IMR-90 (cell line): ENCODE results near the gene KIF25. TPM values are rescaled to one million over a fixed set of nuclear protein-coding genes. Genes with fewer than 3 reads are reported as not detected.

Experiments
- ATAC-seq: fragments of 200-7000 bp; cut with Tn5 transposase; 2 replicates; pipeline ENCODE4 v1.9.1; 2020; ENCODE audit warnings: low read depth, mild to moderate bottlenecking, moderate library complexity
- BruUV-seq: library from RNA; stranded (reverse); fragments of 400-500 nt; replicated peaks from 2 replicates; lab custom pipeline; 2021; lab: Mats Ljungman, UMichigan
- CTCF ChIA-PET: fragments of 300-600 bp; formaldehyde crosslinking; extraction: SDS; loops from one replicate; lab custom pipeline; 2021; ENCODE audit warnings: antibody characterized with exemption; lab: Yijun Ruan, JAX
- POLR2A ChIA-PET: fragments of 300-600 bp; sonication (Branson Sonifier 250); formaldehyde crosslinking; loops from one replicate; lab custom pipeline; 2022; ENCODE audit warnings: antibody characterized with exemption; ENCODE audit not compliant: unreplicated experiment; lab: Charles Lee
- DNase-seq: peaks from one replicate; pipeline ENCODE4 v3.0.0; 2013
- H2AFZ ChIP-seq: replicated peaks from 2 replicates; pipeline ENCODE3; 2013; ENCODE audit warnings: low read length, mild to moderate bottlenecking; ENCODE audit not compliant: poor library complexity
- H2AK5ac ChIP-seq: 2 replicates; pipeline ENCODE4 v1.6.1; 2013; ENCODE audit warnings: low read depth, low read length, inconsistent platforms
- H2AK9ac ChIP-seq: replicated peaks from 2 replicates; pipeline ENCODE3; 2013; ENCODE audit warnings: mild to moderate bottlenecking, low read depth, low read length, moderate library complexity; ENCODE audit not compliant: poor library complexity
- H2BK120ac ChIP-seq: 2 replicates; pipeline ENCODE4 v1.6.1; 2013; ENCODE audit warnings: low read depth, low read length, inconsistent platforms
- H2BK15ac ChIP-seq: 3 replicates; pipeline ENCODE4 v1.6.1; 2013; ENCODE audit warnings: low read depth, low read length, inconsistent platforms
- H2BK20ac ChIP-seq: 2 replicates; pipeline ENCODE4 v1.6.1; 2013; ENCODE audit warnings: low read depth, mild to moderate bottlenecking, inconsistent platforms, low read length, moderate library complexity
- H2BK5ac ChIP-seq: 2 replicates; pipeline ENCODE4 v1.6.1; 2013; ENCODE audit warnings: mild to moderate bottlenecking, low read depth, low read length, inconsistent platforms; ENCODE audit not compliant: poor library complexity, severe bottlenecking
- H3K14ac ChIP-seq: replicated peaks from 2 replicates; pipeline ENCODE4 v1.6.1; 2013; ENCODE audit warnings: low read depth, low read length, inconsistent platforms
- H3K18ac ChIP-seq: 2 replicates; pipeline ENCODE4 v1.6.1; 2013; ENCODE audit warnings: low read depth, low read length, control low read depth
- H3K23ac ChIP-seq: 2 replicates; pipeline ENCODE4 v1.6.1; 2013; ENCODE audit warnings: low read depth, low read length, inconsistent platforms
- H3K27ac ChIP-seq: 2 replicates; pipeline ENCODE4 v1.5.1; 2013; ENCODE audit warnings: mild to moderate bottlenecking, control low read depth, low read length; ENCODE audit not compliant: insufficient read depth
- H3K27me3 ChIP-seq: 2 replicates; pipeline ENCODE4 v1.6.1; 2013; ENCODE audit warnings: low read length; ENCODE audit not compliant: control insufficient read depth, insufficient read depth
- H3K36me3 ChIP-seq: 2 replicates; pipeline ENCODE4 v1.6.1; 2013; ENCODE audit warnings: low read length, mixed read lengths; ENCODE audit not compliant: control insufficient read depth, insufficient read depth
- H3K4ac ChIP-seq: 2 replicates; pipeline ENCODE4 v1.6.1; 2013; ENCODE audit warnings: low read depth, low read length, inconsistent platforms
- H3K4me1 ChIP-seq: 2 replicates; pipeline ENCODE4 v1.6.1; 2013; ENCODE audit warnings: low read length, mixed read lengths; ENCODE audit not compliant: control insufficient read depth, insufficient read depth
- H3K4me2 ChIP-seq: 2 replicates; pipeline ENCODE4 v1.6.1; 2013; ENCODE audit warnings: low read depth, mild to moderate bottlenecking, control low read depth, low read length, moderate library complexity
- H3K4me3 ChIP-seq: 2 replicates; pipeline ENCODE4 v1.5.1; 2013; ENCODE audit warnings: low read depth, mild to moderate bottlenecking, control low read depth, low read length, moderate library complexity; ENCODE audit not compliant: insufficient read depth
- H3K56ac ChIP-seq: 2 replicates; pipeline ENCODE4 v1.6.1; 2013; ENCODE audit warnings: low read length, inconsistent platforms; ENCODE audit not compliant: insufficient read depth; ENCODE audit errors: extremely low read depth
- H3K79me1 ChIP-seq, 2 experiments: 2 replicates each; pipeline ENCODE4 v1.6.1; 2013; ENCODE audit warnings: low read length in 2 of 2, inconsistent platforms in 1 of 2, low read depth in 1 of 2
- H3K9ac ChIP-seq: 2 replicates; pipeline ENCODE4 v1.6.1; 2013; ENCODE audit warnings: low read depth, low read length, control low read depth
- H3K9me1 ChIP-seq: 2 replicates; pipeline ENCODE4 v1.6.1; 2013; ENCODE audit warnings: low read length, inconsistent platforms; ENCODE audit not compliant: insufficient read depth
- H3K9me3 ChIP-seq: 2 replicates; pipeline ENCODE4 v1.6.1; 2013; ENCODE audit warnings: low read length; ENCODE audit not compliant: control insufficient read depth, insufficient read depth
- H4K20me1 ChIP-seq: 2 replicates; pipeline ENCODE4 v1.6.1; 2013; ENCODE audit warnings: low read length, inconsistent platforms; ENCODE audit not compliant: insufficient read depth
- H4K5ac ChIP-seq: 2 replicates; pipeline ENCODE4 v1.6.1; 2013; ENCODE audit warnings: mild to moderate bottlenecking, low read depth, low read length, control low read depth
- H4K8ac ChIP-seq, 2 experiments: 2 replicates each; pipeline ENCODE4 v1.6.1; 2013; ENCODE audit warnings: low read depth in 2 of 2, low read length in 2 of 2, control low read depth in 1 of 2, inconsistent platforms in 1 of 2
- H4K91ac ChIP-seq: 2 replicates; pipeline ENCODE4 v1.6.1; 2013; ENCODE audit warnings: low read depth, low read length, inconsistent platforms; ENCODE audit not compliant: insufficient read depth
- CTCF ChIP-seq: conservative IDR thresholded peaks from 2 replicates; pipeline ENCODE4 v1.5.1; 2012; ENCODE audit warnings: mild to moderate bottlenecking, low read depth, low read length, improper control_type of control experiment
- WGBS, 2 experiments: methylation state at CpG; one replicate each; pipeline versions ENCODE4 v1.1.5 to v1.1.7; 2013; ENCODE audit warnings: missing lambda C conversion rate in 2 of 2; ENCODE audit not compliant: insufficient read length in 1 of 2; ENCODE audit errors: extremely low coverage in 2 of 2; 5-methylcytosine and 5-hydroxymethylcytosine counted together
- dilution Hi-C: fragments of 300-500 bp; cut with HindIII; formaldehyde crosslinking; loops from one replicate; pipeline ENCODE4 v1.14.3; 2018; ENCODE audit warnings: low sequenced_read_pairs; ENCODE audit not compliant: unreplicated experiment
- in situ Hi-C: fragments of 300-500 bp; cut with MboI; formaldehyde crosslinking; loops from 3 replicates; pipeline ENCODE4 v1.14.3; 2019; ENCODE audit warnings: low sequenced_read_pairs, inconsistent platforms, mixed read lengths
- intact Hi-C: fragments of 100-400 bp; cut with micrococcal nuclease; formaldehyde crosslinking; loops from 2 replicates; pipeline ENCODE4 v1.10.0; 2022
- polyA plus RNA-seq, 3 experiments: library from polyadenylated mRNA; depleted of rRNA; stranded (reverse); fragments of >200 nt; gene quantifications; 2 replicates each; pipeline ENCODE4 v1.2.3, GENCODE V29; 2012; ENCODE audit warnings: low replicate concordance in 1 of 3
- total RNA-seq: library from RNA; depleted of rRNA; stranded (reverse); fragments of >200 nt; gene quantifications from 2 replicates; pipeline ENCODE4 v1.2.3, GENCODE V29; 2012

The KIF25 gene
- total and polyA plus RNA-seq, 2 of the 4 experiments (the other 2 are of a cell fraction) = not detected

DNA sequence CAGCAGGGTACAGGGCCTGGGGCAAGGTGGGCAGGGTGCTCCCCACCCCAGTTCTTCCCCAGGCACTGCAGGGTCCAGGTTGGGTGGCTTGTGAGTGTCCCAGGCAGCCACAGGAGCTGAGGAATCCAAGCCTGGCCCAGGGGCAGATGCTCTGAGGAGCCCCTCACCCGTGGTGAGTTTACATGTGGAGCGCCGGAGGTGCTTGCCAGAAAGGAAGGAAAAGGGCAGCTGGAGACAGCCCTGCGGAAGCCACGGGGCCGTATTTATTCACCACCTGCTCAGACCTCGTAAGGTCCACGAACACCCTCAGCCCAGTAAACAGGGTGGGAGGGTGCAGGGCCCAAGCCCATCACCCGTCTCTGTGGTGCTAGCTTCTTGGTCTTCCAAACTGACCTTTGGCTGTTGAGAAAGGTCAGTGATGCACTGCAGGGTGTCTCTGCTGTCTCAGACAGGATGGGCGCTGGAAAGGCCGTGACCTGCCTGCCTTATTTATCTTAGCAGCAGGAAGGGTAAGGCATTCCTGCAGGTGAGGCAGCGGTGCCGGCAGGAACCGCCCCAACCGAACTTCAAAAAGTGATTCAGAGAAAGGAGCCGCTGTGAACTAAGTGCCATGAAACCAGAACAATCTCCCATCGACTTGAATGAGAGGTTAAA lies 85.5 kb downstream of the KIF25 start:
- H3K9me3 ChIP-seq = no peaks in the 10 kb centered on the region
- ATAC-seq (no peak), DNase-seq (no peak)
- H3K4me3 ChIP-seq = no peak overlapping the region
- no peak overlapping the region for H2BK15ac ChIP-seq
- ChIA-PET POLR2A (no interaction called here), CTCF (no interaction called here)
- in situ Hi-C loops = no loop called here
- dilution Hi-C loops = no loop called here
- H2AK5ac ChIP-seq = no peak overlapping the region
- H2AK9ac ChIP-seq = no peak overlapping the region
- H3K23ac ChIP-seq = no peak overlapping the region
- peaks cover 5% of the 10 kb centered on the region; the same call in 1 of the 2 replicates for H3K27me3 ChIP-seq
- no peak overlapping the region for H3K56ac ChIP-seq
- no peaks in the 10 kb centered on the region for H3K36me3 ChIP-seq
- no peak for TF ChIP-seq CTCF
- intact Hi-C loops = no loop called here
- H4K8ac ChIP-seq = no peak overlapping the region
- H3K9ac ChIP-seq = no peak overlapping the region
- no peak overlapping the region for H4K5ac ChIP-seq
- H3K4me2 ChIP-seq = no peak overlapping the region
- H4K20me1 ChIP-seq = no peaks in the 10 kb centered on the region; the same call in 1 of the 2 replicates
- H3K4ac ChIP-seq = no peak overlapping the region
- no peaks in the 10 kb centered on the region for H3K9me1 ChIP-seq
- H3K14ac ChIP-seq = no peak overlapping the region
- 58% methylated on average over 2 of the region's 17 CpGs; no CpG with 5 or more reads in 1 of the 2 experiments for WGBS, 2 experiments
- no peak overlapping the region for H4K91ac ChIP-seq
- H3K27ac ChIP-seq = no peak overlapping the region
- no peak overlapping the region for H2BK5ac ChIP-seq
- no peak overlapping the region for H2BK120ac ChIP-seq
- H2AFZ ChIP-seq = peak overlapping the region; percentile 7
- H3K18ac ChIP-seq = no peak overlapping the region
- H2BK20ac ChIP-seq = no peak overlapping the region
- BruUV-seq = no TSS peak
- H3K79me1 ChIP-seq = no peaks in the 10 kb centered on the region
- peaks cover 6% of the 10 kb centered on the region; the same call in 1 of the 2 replicates for H3K4me1 ChIP-seq
